Bronchial epithelial cell (primary cell): Measurements from ENCODE around the gene RPUSD3. TPM values are rescaled to one million over a fixed set of nuclear protein-coding genes. Genes with fewer than 3 reads are reported as not detected.
A peak's percentile ranks its signal among the peaks of the same experiment; 100 is the strongest.
"Not testable (repeated sequence)": the region's sequence is repeated elsewhere in the genome, so short reads cannot be mapped to it uniquely, and the experiment has no call there.

Source experiments
- DNase-seq: peaks from one replicate; pipeline ENCODE4 v3.0.0-alpha.2; 2010; ENCODE audit warnings: low read depth
- FAIRE-seq: peaks from 2 replicates; lab custom pipeline; 2011; peaks lifted over from hg19 to GRCh38; lab: Jason Lieb, UNC
- H3K27me3 ChIP-seq: 2 replicates; pipeline ENCODE4 v1.5.1; 2011; ENCODE audit warnings: low read length; ENCODE audit not compliant: control insufficient read depth, insufficient read depth
- H3K36me3 ChIP-seq: 2 replicates; pipeline ENCODE4 v1.5.1; 2011; ENCODE audit warnings: low read length; ENCODE audit not compliant: control insufficient read depth, insufficient read depth
- H3K4me3 ChIP-seq: 2 replicates; pipeline ENCODE4 v1.5.1; 2011; ENCODE audit warnings: mild to moderate bottlenecking, low read depth, low read length, control low read depth
- total RNA-seq: library from RNA; depleted of rRNA; stranded (reverse); fragments of >200 nt; gene quantifications from 2 replicates; pipeline ENCODE4 v1.2.1, GENCODE V29; 2014
- TF ChIP-seq, protein P1 (sequence below): IDR thresholded peaks from 2 replicates; pipeline ENCODE4 v1.5.1; 2011; ENCODE audit warnings: mild to moderate bottlenecking, moderate library complexity, low read length, control low read depth, inconsistent platforms; ENCODE audit not compliant: insufficient read depth, severe bottlenecking

Gene RPUSD3
- total RNA-seq, 1 donor from 2014 or later = 34.5 TPM

DNA sequence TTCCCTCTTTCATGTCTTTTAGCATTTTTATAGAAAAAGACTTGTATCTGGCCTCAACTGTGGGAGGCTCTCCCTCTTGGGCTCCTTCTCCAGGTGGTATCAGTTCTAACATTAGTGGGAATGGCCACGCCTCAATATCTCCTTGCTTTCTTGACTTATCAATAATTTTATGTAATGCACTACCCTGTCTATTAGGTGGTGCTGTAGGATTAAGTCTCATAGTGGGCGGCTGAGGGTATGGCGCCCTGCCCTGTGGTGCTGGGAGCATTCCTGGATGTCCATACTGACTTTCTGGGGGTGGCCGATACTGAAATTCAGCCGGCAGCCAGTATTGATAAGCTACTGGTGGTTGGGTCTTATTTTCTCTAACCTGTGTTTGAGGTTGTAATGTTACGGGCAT is 8.7 kb upstream of the RPUSD3 start:
- Histone ChIP-seq H3K27me3 (no peaks in the 10 kb centered on the region), H3K4me3 (no peak overlapping the region), H3K36me3 (no peaks in the 10 kb centered on the region)
- TF ChIP-seq, protein P1, sequence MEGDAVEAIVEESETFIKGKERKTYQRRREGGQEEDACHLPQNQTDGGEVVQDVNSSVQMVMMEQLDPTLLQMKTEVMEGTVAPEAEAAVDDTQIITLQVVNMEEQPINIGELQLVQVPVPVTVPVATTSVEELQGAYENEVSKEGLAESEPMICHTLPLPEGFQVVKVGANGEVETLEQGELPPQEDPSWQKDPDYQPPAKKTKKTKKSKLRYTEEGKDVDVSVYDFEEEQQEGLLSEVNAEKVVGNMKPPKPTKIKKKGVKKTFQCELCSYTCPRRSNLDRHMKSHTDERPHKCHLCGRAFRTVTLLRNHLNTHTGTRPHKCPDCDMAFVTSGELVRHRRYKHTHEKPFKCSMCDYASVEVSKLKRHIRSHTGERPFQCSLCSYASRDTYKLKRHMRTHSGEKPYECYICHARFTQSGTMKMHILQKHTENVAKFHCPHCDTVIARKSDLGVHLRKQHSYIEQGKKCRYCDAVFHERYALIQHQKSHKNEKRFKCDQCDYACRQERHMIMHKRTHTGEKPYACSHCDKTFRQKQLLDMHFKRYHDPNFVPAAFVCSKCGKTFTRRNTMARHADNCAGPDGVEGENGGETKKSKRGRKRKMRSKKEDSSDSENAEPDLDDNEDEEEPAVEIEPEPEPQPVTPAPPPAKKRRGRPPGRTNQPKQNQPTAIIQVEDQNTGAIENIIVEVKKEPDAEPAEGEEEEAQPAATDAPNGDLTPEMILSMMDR = no peak
- FAIRE-seq (no peak), DNase-seq (no peak)

DNA sequence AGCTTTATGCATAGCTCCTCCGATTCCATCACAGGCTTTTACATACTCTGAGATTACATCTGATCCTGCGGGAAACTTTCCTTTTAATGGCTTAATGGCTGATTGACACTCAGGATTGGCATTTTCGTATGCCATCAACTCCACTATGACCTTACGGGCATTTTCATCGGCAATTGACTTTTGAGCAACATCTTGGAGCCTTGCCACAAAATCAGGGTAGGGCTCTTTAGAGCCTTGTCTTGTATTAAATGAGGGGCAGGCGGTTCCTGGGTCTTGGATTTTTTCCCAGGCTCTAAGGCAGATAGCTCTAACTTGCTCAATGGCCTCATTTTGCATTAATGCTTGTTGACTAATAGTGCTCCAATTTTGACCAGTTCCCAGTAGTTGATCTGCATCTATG is 8.1 kb upstream of the RPUSD3 start:
- H3K4me3 ChIP-seq, H3K27me3 ChIP-seq, FAIRE-seq, DNase-seq, H3K36me3 ChIP-seq: not testable (repeated sequence)

DNA sequence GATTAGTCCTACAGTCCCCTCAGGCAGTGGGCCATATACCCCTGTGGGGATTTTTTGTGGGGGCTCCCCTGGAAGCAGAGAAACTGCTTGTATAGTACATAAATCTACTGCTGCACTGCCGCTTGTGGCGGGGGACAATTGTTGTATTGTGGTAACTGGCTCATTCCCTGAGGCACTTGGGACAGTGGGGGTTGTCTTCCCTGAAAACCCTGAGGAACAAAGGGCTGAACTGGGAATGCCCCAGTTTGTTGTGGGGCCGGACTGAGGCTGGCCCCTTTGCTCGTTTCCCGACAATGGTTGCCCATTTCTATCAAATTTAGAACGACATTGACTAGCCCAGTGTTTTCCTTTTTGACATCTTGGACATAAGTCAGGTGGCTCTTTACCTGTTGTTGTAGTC is 7.6 kb upstream of the RPUSD3 start:
- H3K36me3 ChIP-seq, FAIRE-seq, H3K4me3 ChIP-seq, H3K27me3 ChIP-seq, DNase-seq: not testable (repeated sequence)

DNA sequence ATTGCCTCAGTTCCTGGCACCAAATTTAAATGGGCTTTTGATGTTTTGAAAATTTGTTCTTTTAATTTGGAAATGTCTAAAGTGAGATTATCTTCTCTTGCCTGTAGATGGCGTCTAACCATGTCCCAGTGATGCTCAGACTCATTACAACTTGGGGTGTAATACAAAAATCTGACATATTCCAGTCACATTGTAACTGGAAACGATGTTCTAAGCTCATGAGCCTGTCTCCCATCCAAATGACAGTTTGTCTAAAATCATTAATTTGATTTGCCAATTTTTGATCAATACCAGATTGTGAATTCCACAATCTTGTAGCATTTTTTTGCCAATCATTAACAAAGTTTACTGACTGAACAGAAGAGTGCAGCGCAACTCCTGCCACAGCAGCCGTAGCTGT is 5.1 kb upstream of the RPUSD3 start:
- not testable (repeated sequence) for H3K27me3 ChIP-seq, H3K4me3 ChIP-seq, FAIRE-seq, H3K36me3 ChIP-seq
- DNase-seq = peak; percentile 22
- TF ChIP-seq, protein P1 = peak; percentile 25

DNA sequence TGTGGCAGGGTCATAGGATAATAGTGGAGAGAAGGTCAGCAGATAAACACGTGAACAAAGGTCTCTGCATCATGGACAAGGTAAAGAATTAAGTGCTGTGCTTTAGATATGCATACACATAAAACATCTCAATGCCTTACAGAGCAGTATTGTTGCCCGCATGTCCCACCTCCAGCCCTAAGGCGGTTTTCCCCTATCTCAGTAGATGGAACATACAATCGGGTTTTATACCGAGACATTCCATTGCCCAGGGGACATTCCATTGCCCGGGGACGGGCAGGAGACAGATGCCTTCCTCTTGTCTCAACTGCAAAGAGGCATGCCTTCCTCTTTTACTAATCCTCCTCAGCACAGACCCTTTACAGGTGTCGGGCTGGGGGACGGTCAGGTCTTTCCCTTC is 4.1 kb upstream of the RPUSD3 start:
- H3K36me3 ChIP-seq, FAIRE-seq, DNase-seq, H3K27me3 ChIP-seq, H3K4me3 ChIP-seq: not testable (repeated sequence)

DNA sequence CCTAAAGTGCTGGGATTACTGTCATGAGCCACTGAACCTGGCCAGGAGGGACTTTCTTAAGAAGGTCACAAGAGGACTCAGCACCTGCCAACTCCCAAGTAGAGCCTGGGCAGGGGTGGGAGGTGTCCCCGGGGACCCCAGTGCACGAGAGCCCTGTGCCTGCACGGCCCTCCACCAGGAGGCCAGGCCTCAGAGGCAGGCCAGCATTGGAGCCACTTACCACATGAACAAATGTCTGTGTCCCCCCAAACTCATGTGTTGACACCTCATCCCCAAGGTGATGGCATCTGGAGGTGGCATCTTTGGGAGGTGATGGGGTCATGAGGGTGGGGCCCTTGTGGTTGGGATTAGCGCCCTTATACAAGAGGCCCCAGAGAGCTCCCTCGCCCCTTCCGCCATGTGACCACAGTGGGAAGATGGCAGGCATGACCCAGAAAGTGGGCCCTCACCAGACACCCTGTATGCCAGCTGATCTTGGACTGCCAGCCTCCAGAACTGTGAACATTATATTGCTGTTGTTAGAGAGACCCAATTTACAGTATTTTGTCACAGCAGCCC is 3.2 kb upstream of the RPUSD3 start:
- H3K4me3 ChIP-seq = no peak overlapping the region
- DNase-seq = no peak
- no peaks in the 10 kb centered on the region for H3K27me3 ChIP-seq
- no peaks in the 10 kb centered on the region for H3K36me3 ChIP-seq
- no peak for FAIRE-seq
- TF ChIP-seq, protein P1 = no peak

DNA sequence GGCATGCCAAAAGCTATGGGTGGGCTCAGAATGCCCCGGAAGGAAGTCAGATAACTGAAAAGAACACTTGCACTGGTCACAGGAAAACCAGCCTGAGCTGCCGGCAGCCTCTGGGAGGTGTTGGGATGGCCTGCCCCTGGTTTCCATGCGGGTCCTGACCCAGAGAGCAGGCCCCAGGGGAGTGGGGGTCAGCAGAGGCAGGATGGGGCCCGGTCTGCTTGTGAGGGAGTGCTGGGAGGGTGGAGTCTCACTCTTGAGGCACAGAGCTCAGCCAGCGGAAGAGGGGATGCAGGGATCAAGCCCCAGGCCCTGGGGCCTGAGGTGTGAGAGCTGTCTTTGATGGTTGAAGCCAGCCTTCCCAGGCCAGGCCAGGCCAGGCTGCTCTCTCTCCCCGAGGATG is 2.4 kb upstream of the RPUSD3 start:
- no peaks in the 10 kb centered on the region for H3K27me3 ChIP-seq
- no peak for FAIRE-seq
- H3K36me3 ChIP-seq = peaks cover 1% of the 10 kb centered on the region
- DNase-seq = no peak
- no peak overlapping the region for H3K4me3 ChIP-seq
- TF ChIP-seq, protein P1 = no peak
